EL (cell line): ENCODE measurements around the gene NDUFV2.
"Not testable (repeated sequence)": the region's sequence is repeated elsewhere in the genome, so short reads cannot be mapped to it uniquely, and the experiment has no call there.

Experiments
- DNase-seq: peaks from one replicate; pipeline ENCODE4 v3.0.0-alpha.2; 2016

Gene NDUFV2

GRCh38 chr18:9102508-9103375 is at the start of gene NDUFV2:
NDUFV2 (plus strand) TSS chr18:9102699; CDS start chr18:9102744, 45 bp downstream.
- peak; percentile 96 for DNase-seq

- DNase-seq = no peak
These were observed 48.7 kb upstream of the NDUFV2 start for GRCh38 chr18:9053814-9054213.

- peak; percentile 71 for DNase-seq
These were observed 47.3 kb upstream of the NDUFV2 start for GRCh38 chr18:9055185-9055584.

- DNase-seq = no peak
These were observed 46.9 kb upstream of the NDUFV2 start for GRCh38 chr18:9055626-9056025.

GRCh38 chr18:9057646-9058045 is 44.9 kb upstream of the NDUFV2 start:
- DNase-seq = no peak

GRCh38 chr18:9058406-9058805 is 44.1 kb upstream of the NDUFV2 start:
- no peak for DNase-seq

GRCh38 chr18:9062418-9062751 is 40.1 kb upstream of the NDUFV2 start:
- no peak for DNase-seq

GRCh38 chr18:9065864-9066263 is 36.6 kb upstream of the NDUFV2 start:
- DNase-seq = no peak

- no peak for DNase-seq
These were observed 36.1 kb upstream of the NDUFV2 start for GRCh38 chr18:9066358-9066757.

- no peak for DNase-seq
These were observed 35.6 kb upstream of the NDUFV2 start for GRCh38 chr18:9066817-9067306.

- DNase-seq = no peak
These were observed 34.7 kb upstream of the NDUFV2 start for GRCh38 chr18:9067823-9068222.

- DNase-seq = no peak
These were observed 34.2 kb upstream of the NDUFV2 start for GRCh38 chr18:9068346-9068745.

- DNase-seq = no peak
These were observed 32.9 kb upstream of the NDUFV2 start for GRCh38 chr18:9069601-9070000.

- DNase-seq = no peak
These were observed 32.3 kb upstream of the NDUFV2 start for GRCh38 chr18:9070212-9070611.

- DNase-seq = no peak
These were observed 22.5 kb upstream of the NDUFV2 start for GRCh38 chr18:9079818-9080528.

GRCh38 chr18:9081940-9082339 is 20.6 kb upstream of the NDUFV2 start:
- no peak for DNase-seq

GRCh38 chr18:9082711-9083510 is 19.6 kb upstream of the NDUFV2 start:
- no peak for DNase-seq

- DNase-seq = no peak
These were observed 16.5 kb upstream of the NDUFV2 start for GRCh38 chr18:9086015-9086414.

- DNase-seq = no peak
These were observed 15.9 kb upstream of the NDUFV2 start for GRCh38 chr18:9086624-9087023.

- no peak for DNase-seq
These were observed 15.4 kb upstream of the NDUFV2 start for GRCh38 chr18:9087144-9087543.

- no peak for DNase-seq
These were observed 14.2 kb upstream of the NDUFV2 start for GRCh38 chr18:9088252-9088651.

GRCh38 chr18:9088727-9089126 is 13.8 kb upstream of the NDUFV2 start:
- not testable (repeated sequence) for DNase-seq

- no peak for DNase-seq
These were observed 11.9 kb upstream of the NDUFV2 start for GRCh38 chr18:9090578-9090977.
